ENCODE data around the gene ASRGL1.

ASRGL1 gene

DNA sequence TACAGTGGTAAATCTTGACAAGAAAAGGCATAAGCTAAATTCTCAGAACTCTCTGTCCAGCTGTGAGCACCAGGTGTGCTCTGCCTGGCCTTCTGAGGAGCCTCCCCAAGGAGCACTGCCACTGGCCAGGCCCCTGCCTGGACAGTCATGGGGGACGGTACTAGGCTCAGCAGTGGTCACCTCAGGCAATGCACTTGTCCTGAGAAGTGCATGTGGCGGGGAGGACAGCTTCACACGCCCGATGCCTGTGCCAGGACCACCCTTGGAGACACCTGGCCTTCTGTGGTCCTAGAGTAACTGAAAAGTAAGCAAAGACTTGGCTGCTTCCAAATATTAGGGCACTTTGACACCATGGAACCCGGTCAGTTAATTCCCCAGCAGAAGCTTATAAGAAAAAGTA lies 53.0 kb downstream of the ASRGL1 start:
- Histone ChIP-seq H3K9me3 (replicated peaks; ENCODE audit: insufficient read depth, low read length) (no peaks in the 10 kb centered on the region), H2AFZ (ENCODE audit: low read length) (no peak overlapping the region), H3K79me2 (ENCODE audit: low read length) (no peaks in the 10 kb centered on the region), H3K4me3 (ENCODE audit: low read length) (no peak overlapping the region), H3F3A (ENCODE audit: insufficient read depth, low read length) (peaks cover 24% of the 10 kb centered on the region), H3K4me1 (ENCODE audit: low read length) (peaks cover 16% of the 10 kb centered on the region), H3K4me2 (ENCODE audit: low read depth, low read length) (no peak overlapping the region), H3K9ac (ENCODE audit: low read length) (no peak overlapping the region), H3K9me2 (replicated peaks; ENCODE audit: insufficient read depth, low read length) (no peaks in the 10 kb centered on the region), H3K36me3 (replicated peaks; ENCODE audit: insufficient read depth, low read length) (no peaks in the 10 kb centered on the region), H3K27me3 (replicated peaks; ENCODE audit: insufficient read depth, low read length) (peaks cover 7% of the 10 kb centered on the region), H4K20me1 (ENCODE audit: insufficient read depth, low read length) (no peaks in the 10 kb centered on the region; the same call in 1 of the 2 replicates), H3K27ac (ENCODE audit: low read length) (no peak overlapping the region)
- DNase-seq: no peak
- TF ChIP-seq, protein P1, sequence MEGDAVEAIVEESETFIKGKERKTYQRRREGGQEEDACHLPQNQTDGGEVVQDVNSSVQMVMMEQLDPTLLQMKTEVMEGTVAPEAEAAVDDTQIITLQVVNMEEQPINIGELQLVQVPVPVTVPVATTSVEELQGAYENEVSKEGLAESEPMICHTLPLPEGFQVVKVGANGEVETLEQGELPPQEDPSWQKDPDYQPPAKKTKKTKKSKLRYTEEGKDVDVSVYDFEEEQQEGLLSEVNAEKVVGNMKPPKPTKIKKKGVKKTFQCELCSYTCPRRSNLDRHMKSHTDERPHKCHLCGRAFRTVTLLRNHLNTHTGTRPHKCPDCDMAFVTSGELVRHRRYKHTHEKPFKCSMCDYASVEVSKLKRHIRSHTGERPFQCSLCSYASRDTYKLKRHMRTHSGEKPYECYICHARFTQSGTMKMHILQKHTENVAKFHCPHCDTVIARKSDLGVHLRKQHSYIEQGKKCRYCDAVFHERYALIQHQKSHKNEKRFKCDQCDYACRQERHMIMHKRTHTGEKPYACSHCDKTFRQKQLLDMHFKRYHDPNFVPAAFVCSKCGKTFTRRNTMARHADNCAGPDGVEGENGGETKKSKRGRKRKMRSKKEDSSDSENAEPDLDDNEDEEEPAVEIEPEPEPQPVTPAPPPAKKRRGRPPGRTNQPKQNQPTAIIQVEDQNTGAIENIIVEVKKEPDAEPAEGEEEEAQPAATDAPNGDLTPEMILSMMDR (IDR thresholded peaks at IDR 0.05; ENCODE audit: low read length): no peak
- TF ChIP-seq EZH2 (optimal IDR thresholded peaks at IDR 0.05; ENCODE audit: low read depth, low read length): no peak
- no peak for TF ChIP-seq EZH2phosphoT487 (IDR thresholded peaks at IDR 0.05; ENCODE audit: low read length)

DNA sequence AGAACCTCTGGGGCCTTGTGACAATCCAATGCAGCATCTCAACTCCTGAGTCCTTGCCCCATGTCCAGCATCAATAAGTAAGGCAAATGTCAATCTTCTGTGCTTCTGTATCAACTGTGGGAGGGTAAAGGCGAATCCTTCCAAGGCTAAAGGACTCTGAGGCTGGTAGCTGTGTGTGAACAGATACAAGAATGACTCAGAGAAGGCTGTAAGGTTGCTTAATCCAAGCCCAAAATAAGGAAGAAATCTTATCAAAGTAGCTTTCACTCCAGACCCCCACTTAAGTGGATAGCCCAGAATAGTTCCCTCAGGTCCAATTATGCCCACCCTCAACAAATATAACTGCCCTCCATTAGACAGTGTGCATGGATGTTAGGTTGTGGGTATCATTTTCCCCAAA lies 53.5 kb downstream of the ASRGL1 start:
- no peaks in the 10 kb centered on the region for H3K79me2 ChIP-seq (ENCODE audit: low read length)
- no peaks in the 10 kb centered on the region for H3K9me3 ChIP-seq (replicated peaks; ENCODE audit: insufficient read depth, low read length)
- no peak overlapping the region for H3K27ac ChIP-seq (ENCODE audit: low read length)
- no peak overlapping the region for H3K4me3 ChIP-seq (ENCODE audit: low read length)
- no peak overlapping the region for H2AFZ ChIP-seq (ENCODE audit: low read length)
- H3K36me3 ChIP-seq (replicated peaks; ENCODE audit: insufficient read depth, low read length): no peaks in the 10 kb centered on the region
- no peak for TF ChIP-seq EZH2phosphoT487 (IDR thresholded peaks at IDR 0.05; ENCODE audit: low read length)
- TF ChIP-seq EZH2 (optimal IDR thresholded peaks at IDR 0.05; ENCODE audit: low read depth, low read length): no peak
- TF ChIP-seq, protein P1 (IDR thresholded peaks at IDR 0.05; ENCODE audit: low read length): no peak
- H4K20me1 ChIP-seq (ENCODE audit: insufficient read depth, low read length): no peaks in the 10 kb centered on the region; the same call in 1 of the 2 replicates
- no peak overlapping the region for H3K4me2 ChIP-seq (ENCODE audit: low read depth, low read length)
- H3K9me2 ChIP-seq (replicated peaks; ENCODE audit: insufficient read depth, low read length): no peaks in the 10 kb centered on the region
- DNase-seq: no peak
- H3F3A ChIP-seq (ENCODE audit: insufficient read depth, low read length): peaks cover 19% of the 10 kb centered on the region
- peaks cover 7% of the 10 kb centered on the region; the same call in 1 of the 2 replicates for H3K27me3 ChIP-seq (replicated peaks; ENCODE audit: insufficient read depth, low read length)
- peaks cover 16% of the 10 kb centered on the region for H3K4me1 ChIP-seq (ENCODE audit: low read length)
- H3K9ac ChIP-seq (ENCODE audit: low read length): no peak overlapping the region

DNA sequence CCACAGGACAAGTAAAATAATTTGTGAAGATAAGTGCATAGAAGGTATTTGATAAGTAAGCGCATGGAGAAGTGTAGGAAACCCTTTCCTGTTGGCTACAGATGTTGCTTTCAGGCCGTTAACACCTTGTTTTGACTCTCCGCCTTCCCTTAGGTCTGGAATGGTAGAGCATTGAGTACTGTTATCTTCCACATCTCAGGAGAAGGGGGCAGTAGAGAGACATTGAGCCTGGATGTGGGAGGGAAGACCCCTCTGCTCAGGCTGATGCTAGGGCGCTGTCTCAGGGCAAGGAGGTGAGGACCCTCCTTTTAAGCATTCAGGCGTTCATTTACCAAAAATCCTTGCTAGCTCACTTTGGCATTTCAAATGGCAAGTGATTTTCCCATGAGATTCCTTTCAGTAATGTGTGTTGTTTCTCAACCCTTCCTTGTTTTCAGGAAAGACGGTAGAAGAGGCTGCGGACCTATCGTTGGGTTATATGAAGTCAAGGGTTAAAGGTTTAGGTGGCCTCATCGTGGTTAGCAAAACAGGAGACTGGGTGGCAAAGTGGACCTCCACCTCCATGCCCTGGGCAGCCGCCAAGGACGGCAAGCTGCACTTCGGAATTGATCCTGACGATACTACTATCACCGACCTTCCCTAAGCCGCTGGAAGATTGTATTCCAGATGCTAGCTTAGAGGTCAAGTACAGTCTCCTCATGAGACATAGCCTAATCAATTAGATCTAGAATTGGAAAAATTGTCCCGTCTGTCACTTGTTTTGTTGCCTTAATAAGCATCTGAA lies 54.6 kb downstream of the ASRGL1 start:
- Histone ChIP-seq H2AFZ (ENCODE audit: low read length) (no peak overlapping the region), H3K4me1 (ENCODE audit: low read length) (peaks cover 12% of the 10 kb centered on the region), H3K36me3 (replicated peaks; ENCODE audit: insufficient read depth, low read length) (no peaks in the 10 kb centered on the region), H3K79me2 (ENCODE audit: low read length) (no peaks in the 10 kb centered on the region), H3K4me2 (ENCODE audit: low read depth, low read length) (no peak overlapping the region), H3K27ac (ENCODE audit: low read length) (no peak overlapping the region), H3K9ac (ENCODE audit: low read length) (no peak overlapping the region), H3K9me2 (replicated peaks; ENCODE audit: insufficient read depth, low read length) (no peaks in the 10 kb centered on the region), H3K27me3 (replicated peaks; ENCODE audit: insufficient read depth, low read length) (peaks cover 7% of the 10 kb centered on the region; the same call in 1 of the 2 replicates), H3K4me3 (ENCODE audit: low read length) (no peak overlapping the region), H3F3A (ENCODE audit: insufficient read depth, low read length) (peaks cover 8% of the 10 kb centered on the region), H4K20me1 (ENCODE audit: insufficient read depth, low read length) (no peaks in the 10 kb centered on the region), H3K9me3 (replicated peaks; ENCODE audit: insufficient read depth, low read length) (no peaks in the 10 kb centered on the region)
- no peak for DNase-seq
- TF ChIP-seq EZH2phosphoT487 (IDR thresholded peaks at IDR 0.05; ENCODE audit: low read length) (no peak), EZH2 (optimal IDR thresholded peaks at IDR 0.05; ENCODE audit: low read depth, low read length) (no peak)
- TF ChIP-seq, protein P1 (IDR thresholded peaks at IDR 0.05; ENCODE audit: low read length): no peak

Data from MM.1S (cell line).